GM06990 (cell line): Measurements from ENCODE around the gene DSCAML1.

Experiments used
- DNase-seq: peaks from one replicate; pipeline ENCODE4 v3.0.0-alpha.2; 2011; ENCODE audit not compliant: insufficient read length; ENCODE audit errors: extremely low read depth
- H3K27me3 ChIP-seq: replicated peaks from 2 replicates; pipeline ENCODE4 v1.6.0; 2011; ENCODE audit warnings: low read length; ENCODE audit not compliant: control insufficient read depth, insufficient read depth
- H3K36me3 ChIP-seq: 2 replicates; pipeline ENCODE4 v1.5.1; 2011; ENCODE audit warnings: low read length; ENCODE audit not compliant: control insufficient read depth, insufficient read depth
- H3K4me3 ChIP-seq: replicated peaks from 2 replicates; pipeline ENCODE4 v1.5.1; 2011; ENCODE audit warnings: low read depth, mild to moderate bottlenecking, control low read depth, low read length
- TF ChIP-seq, protein P1 (sequence below): IDR thresholded peaks from 2 replicates; pipeline ENCODE4 v1.5.1; 2011; ENCODE audit warnings: low read length, control low read depth, mild to moderate bottlenecking, inconsistent platforms; ENCODE audit not compliant: insufficient read depth, poor library complexity, severe bottlenecking

DSCAML1 gene

DNA sequence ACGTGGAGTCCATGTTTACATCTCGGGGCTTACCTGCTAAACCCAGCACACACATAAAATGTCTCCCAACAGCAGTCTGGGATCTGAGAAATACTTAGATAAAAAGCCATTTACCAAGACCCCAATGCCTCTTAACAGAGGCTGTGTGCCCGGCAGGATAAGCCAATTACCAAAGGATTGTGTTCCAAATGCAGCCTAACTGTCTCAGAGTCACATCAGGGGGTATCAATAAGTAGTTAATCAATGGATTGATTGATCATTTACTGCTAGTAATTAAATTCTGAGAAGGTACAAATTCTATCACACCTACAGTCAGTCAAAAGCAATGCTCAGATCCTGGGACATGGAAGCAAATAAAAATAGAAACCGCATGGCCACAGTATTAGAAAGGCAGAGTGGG is 125.6 kb downstream of the DSCAML1 start:
- Histone ChIP-seq H3K27me3 (peaks cover 2% of the 10 kb centered on the region; the same call in 1 of the 2 replicates), H3K36me3 (no peaks in the 10 kb centered on the region), H3K4me3 (no peak overlapping the region)
- TF ChIP-seq, protein P1, sequence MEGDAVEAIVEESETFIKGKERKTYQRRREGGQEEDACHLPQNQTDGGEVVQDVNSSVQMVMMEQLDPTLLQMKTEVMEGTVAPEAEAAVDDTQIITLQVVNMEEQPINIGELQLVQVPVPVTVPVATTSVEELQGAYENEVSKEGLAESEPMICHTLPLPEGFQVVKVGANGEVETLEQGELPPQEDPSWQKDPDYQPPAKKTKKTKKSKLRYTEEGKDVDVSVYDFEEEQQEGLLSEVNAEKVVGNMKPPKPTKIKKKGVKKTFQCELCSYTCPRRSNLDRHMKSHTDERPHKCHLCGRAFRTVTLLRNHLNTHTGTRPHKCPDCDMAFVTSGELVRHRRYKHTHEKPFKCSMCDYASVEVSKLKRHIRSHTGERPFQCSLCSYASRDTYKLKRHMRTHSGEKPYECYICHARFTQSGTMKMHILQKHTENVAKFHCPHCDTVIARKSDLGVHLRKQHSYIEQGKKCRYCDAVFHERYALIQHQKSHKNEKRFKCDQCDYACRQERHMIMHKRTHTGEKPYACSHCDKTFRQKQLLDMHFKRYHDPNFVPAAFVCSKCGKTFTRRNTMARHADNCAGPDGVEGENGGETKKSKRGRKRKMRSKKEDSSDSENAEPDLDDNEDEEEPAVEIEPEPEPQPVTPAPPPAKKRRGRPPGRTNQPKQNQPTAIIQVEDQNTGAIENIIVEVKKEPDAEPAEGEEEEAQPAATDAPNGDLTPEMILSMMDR: no peak
- no peak for DNase-seq

DNA sequence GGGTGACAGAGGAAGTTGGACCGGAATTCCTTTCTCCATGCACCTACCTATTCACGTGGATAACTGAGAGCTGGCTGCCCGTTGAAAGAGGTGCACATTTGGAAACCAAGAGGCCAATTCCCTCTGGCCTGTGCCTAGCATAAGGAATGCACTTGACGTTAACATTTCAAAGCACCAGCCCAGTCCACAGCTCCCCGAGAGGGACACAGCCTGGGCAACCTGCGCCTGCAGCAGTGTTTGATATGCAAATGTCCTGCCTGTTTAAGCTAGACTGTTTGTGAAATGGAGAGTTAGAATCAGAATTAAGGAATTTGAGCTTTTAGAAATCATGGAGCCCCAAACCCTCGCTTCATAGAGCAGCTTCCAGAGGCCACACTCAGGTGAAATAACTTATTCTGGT is 126.1 kb downstream of the DSCAML1 start:
- no peak for DNase-seq
- H3K4me3 ChIP-seq: no peak overlapping the region
- peaks cover 2% of the 10 kb centered on the region; the same call in 1 of the 2 replicates for H3K27me3 ChIP-seq
- TF ChIP-seq, protein P1: no peak
- H3K36me3 ChIP-seq: no peaks in the 10 kb centered on the region

DNA sequence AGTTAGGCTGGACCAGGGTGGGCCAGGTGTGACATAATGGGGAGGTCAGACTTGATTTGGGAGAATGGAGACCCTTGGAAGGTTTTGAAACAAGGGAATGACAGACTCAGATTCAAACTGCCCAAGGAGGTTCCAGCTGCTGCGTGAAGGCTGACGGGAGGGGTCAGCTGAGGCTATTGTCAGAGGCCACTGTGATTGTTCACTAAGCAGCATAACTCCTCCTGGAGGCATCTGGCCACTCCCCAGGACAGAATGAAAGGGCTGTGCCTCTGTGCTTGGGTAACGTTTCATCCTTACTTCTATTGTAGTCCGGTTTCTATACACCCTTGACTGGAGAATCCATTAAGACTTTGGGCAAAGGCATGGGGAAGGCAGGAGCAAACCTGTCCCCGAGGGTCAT is 126.6 kb downstream of the DSCAML1 start:
- TF ChIP-seq, protein P1: no peak
- Histone ChIP-seq H3K4me3 (no peak overlapping the region), H3K36me3 (no peaks in the 10 kb centered on the region), H3K27me3 (peaks cover 2% of the 10 kb centered on the region; the same call in 1 of the 2 replicates)
- DNase-seq: no peak

DNA sequence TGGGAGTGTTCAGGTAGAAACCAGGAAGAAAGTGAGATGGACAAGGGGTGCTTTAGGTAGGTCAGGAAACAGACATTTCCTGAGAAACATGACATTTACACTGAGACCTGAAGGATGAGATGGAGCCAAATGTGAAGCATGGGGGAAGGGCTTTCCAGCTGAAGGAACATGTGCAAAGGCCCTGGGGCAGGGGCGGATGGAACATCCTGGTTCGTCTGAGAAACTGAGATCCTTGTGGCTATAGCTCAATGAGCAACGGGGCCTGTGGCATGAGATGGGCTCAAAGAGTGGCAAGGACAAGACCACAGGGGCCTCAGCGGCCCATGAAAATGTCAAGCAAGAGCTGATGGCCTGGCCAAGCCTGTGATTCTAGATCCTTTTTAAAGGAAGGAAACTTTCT is 127.4 kb downstream of the DSCAML1 start:
- TF ChIP-seq, protein P1: no peak
- H3K36me3 ChIP-seq: no peaks in the 10 kb centered on the region
- H3K4me3 ChIP-seq: no peak overlapping the region
- DNase-seq: no peak
- H3K27me3 ChIP-seq: peaks cover 3% of the 10 kb centered on the region; the same call in 1 of the 2 replicates

DNA sequence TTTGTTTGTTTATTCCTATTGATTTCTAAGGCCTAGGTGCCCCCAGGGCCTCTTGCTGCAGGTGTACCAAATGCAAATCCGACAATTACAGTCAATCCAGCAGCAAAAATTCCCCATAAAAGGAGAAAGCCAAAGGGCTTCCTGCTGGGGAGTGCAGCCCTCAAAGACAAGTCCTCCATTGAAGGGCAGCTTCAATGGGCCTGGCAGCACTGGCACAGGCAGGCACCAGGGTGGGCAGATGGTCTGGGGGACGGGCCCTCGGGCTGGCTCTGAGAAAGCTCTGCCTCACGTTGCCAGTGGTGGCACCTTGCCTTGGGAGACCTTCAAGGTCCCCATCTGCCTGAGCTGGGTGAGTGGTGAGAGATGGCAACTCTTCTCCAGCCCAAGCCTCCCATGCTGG is 128.0 kb downstream of the DSCAML1 start:
- TF ChIP-seq, protein P1: no peak
- peaks cover 2% of the 10 kb centered on the region; the same call in 1 of the 2 replicates for H3K27me3 ChIP-seq
- no peak overlapping the region for H3K4me3 ChIP-seq
- no peaks in the 10 kb centered on the region for H3K36me3 ChIP-seq
- DNase-seq: no peak

DNA sequence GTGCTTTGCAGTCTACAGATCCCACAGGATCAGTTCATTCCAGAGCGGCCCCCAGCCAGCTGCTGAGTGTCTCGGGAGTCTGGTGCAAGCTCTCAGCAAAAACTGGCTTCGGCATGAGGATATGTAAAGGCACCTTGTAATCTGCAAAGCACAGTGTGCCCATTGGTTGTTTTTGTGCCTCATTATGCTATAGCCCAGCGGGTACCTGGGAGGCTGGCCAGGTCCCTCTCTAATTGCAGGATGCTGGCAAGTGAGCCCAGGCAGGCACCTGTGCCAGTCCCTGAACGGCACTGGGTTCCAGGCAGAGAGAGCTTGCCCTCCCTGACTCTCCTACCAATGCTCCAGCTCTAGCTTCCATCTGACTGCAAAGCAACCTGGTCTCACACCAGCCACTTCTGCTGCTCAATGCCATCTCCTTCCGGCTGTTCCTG is 128.7 kb downstream of the DSCAML1 start:
- Histone ChIP-seq H3K36me3 (no peaks in the 10 kb centered on the region), H3K4me3 (no peak overlapping the region), H3K27me3 (peaks cover 2% of the 10 kb centered on the region; the same call in 1 of the 2 replicates)
- DNase-seq: no peak
- TF ChIP-seq, protein P1: no peak
